Sigmoid colon (tissue), 4 donors: ENCODE data around the gene SNF8.

Experiments used
- CTCF ChIP-seq, 4 experiments: fragments of 450-650 bp in 3 of 4; fragments of 200-600 bp in 1 of 4; IDR thresholded peaks; one replicate each; pipeline ENCODE4 v1.5.1; 2016 to 2019; ENCODE audit warnings: antibody characterized with exemption in 4 of 4, mild to moderate bottlenecking in 3 of 4, moderate library complexity in 2 of 4
- EP300 ChIP-seq, 4 donors: sonication (generic); formaldehyde crosslinking; IDR thresholded peaks; one replicate each; pipeline ENCODE4 v1.6.1; 2017; ENCODE audit warnings: antibody characterized with exemption in 4 of 4
- POLR2A ChIP-seq, 2 donors: fragments of 450-650 bp; IDR thresholded peaks; one replicate each; pipeline ENCODE4 v1.6.1; 2016; ENCODE audit warnings: antibody characterized with exemption in 2 of 2, mild to moderate bottlenecking in 2 of 2, moderate library complexity in 2 of 2
- POLR2AphosphoS5 ChIP-seq, 4 donors: sonication (generic); formaldehyde crosslinking; IDR thresholded peaks; one replicate each; pipeline ENCODE4 v1.6.1; 2017; ENCODE audit warnings: antibody characterized with exemption in 4 of 4

- TF ChIP-seq CTCF (IDR thresholded peaks at IDR 0.05), result no peak
- no peak for TF ChIP-seq POLR2A (IDR thresholded peaks at IDR 0.05)
- TF ChIP-seq EP300 (IDR thresholded peaks at IDR 0.05), result no peak
- no peak for TF ChIP-seq POLR2AphosphoS5 (IDR thresholded peaks at IDR 0.05)
These were observed 61.5 kb downstream of the SNF8 start for GRCh38 chr17:48883171-48883570.
